Skeletal muscle tissue (tissue), 4 donors: ENCODE data around the gene ADAMTSL2. TPM values are rescaled to one million over a fixed set of nuclear protein-coding genes. Genes with fewer than 3 reads are reported as not detected.

Experiments used
- H3K27ac ChIP-seq: one replicate; pipeline ENCODE4 v1.7.0; 2013; ENCODE audit warnings: mild to moderate bottlenecking, low read depth, low read length, inconsistent platforms
- H3K27me3 ChIP-seq, 3 donors: one replicate each; pipeline ENCODE4 v1.7.0; 2013; ENCODE audit warnings: low read length in 3 of 3; ENCODE audit not compliant: control insufficient read depth in 3 of 3, insufficient read depth in 3 of 3
- H3K36me3 ChIP-seq, 3 donors: one replicate each; pipeline ENCODE4 v1.7.0; 2013; ENCODE audit warnings: low read length in 3 of 3; ENCODE audit not compliant: control insufficient read depth in 3 of 3, insufficient read depth in 3 of 3
- H3K4me1 ChIP-seq, 3 donors: one replicate each; pipeline ENCODE4 v1.7.0; 2013; ENCODE audit warnings: low read length in 3 of 3, mild to moderate bottlenecking in 3 of 3; ENCODE audit not compliant: control insufficient read depth in 3 of 3, insufficient read depth in 3 of 3
- H3K4me3 ChIP-seq, 3 donors: one replicate each; pipeline ENCODE4 v1.7.0; 2013; ENCODE audit warnings: low read length in 3 of 3
- H3K9ac ChIP-seq, 3 donors: one replicate each; pipeline ENCODE4 v1.7.0; 2013; ENCODE audit warnings: low read length in 3 of 3, mild to moderate bottlenecking in 3 of 3, moderate library complexity in 2 of 3, low read depth in 1 of 3
- H3K9me3 ChIP-seq, 3 donors: one replicate each; pipeline ENCODE4 v1.7.0; 2013; ENCODE audit warnings: low read length in 3 of 3; ENCODE audit not compliant: control insufficient read depth in 3 of 3
- total RNA-seq: library from RNA; depleted of rRNA; stranded (reverse); fragments of >200 nt; gene quantifications from one replicate; pipeline ENCODE4 v1.2.3, GENCODE V29; 2014
- donor health status: Osteomylitis.

The ADAMTSL2 gene
- total RNA-seq, 1 donor from 2014 or later: 4.7 TPM

- Histone ChIP-seq H3K27me3 (peaks cover 21 to 47% (median 26%) of the 10 kb centered on the region in 3 donors), H3K4me3 (no peak overlapping the region), H3K27ac (no peak overlapping the region), H3K9ac (no peak overlapping the region), H3K9me3 (no peaks in the 10 kb centered on the region), H3K36me3 (no peaks in the 10 kb centered on the region), H3K4me1 (peaks cover 11 to 21% (median 15%) of the 10 kb centered on the region in 3 donors)
These were observed 22.0 kb upstream of the ADAMTSL2 start for GRCh38 chr9:133512253-133513213.

GRCh38 chr9:133513214-133514100 is 21.0 kb upstream of the ADAMTSL2 start:
- H3K9me3 ChIP-seq: no peaks in the 10 kb centered on the region
- H3K4me1 ChIP-seq: peaks cover 11 to 21% (median 15%) of the 10 kb centered on the region in 3 donors
- H3K36me3 ChIP-seq: no peaks in the 10 kb centered on the region
- H3K27me3 ChIP-seq: peaks cover 13 to 41% (median 17%) of the 10 kb centered on the region in 3 donors
- H3K4me3 ChIP-seq: no peak overlapping the region
- no peak overlapping the region for H3K27ac ChIP-seq
- no peak overlapping the region for H3K9ac ChIP-seq

- H3K9ac ChIP-seq: no peak overlapping the region
- no peaks in the 10 kb centered on the region for H3K36me3 ChIP-seq
- H3K4me3 ChIP-seq: no peak overlapping the region
- H3K9me3 ChIP-seq: no peaks in the 10 kb centered on the region
- H3K27ac ChIP-seq: no peak overlapping the region
- H3K4me1 ChIP-seq: peaks cover 6 to 13% (median 10%) of the 10 kb centered on the region in 3 donors
- peaks cover 8 to 32% (median 12%) of the 10 kb centered on the region in 3 donors for H3K27me3 ChIP-seq
These were observed 19.9 kb upstream of the ADAMTSL2 start for GRCh38 chr9:133514460-133515239.

- H3K4me1 ChIP-seq: peaks cover 3 to 10% (median 8%) of the 10 kb centered on the region in 3 donors
These were observed 19.3 kb upstream of the ADAMTSL2 start for GRCh38 chr9:133515240-133515610.

GRCh38 chr9:133515615-133516255 is 18.8 kb upstream of the ADAMTSL2 start:
- no peak overlapping the region for H3K27ac ChIP-seq
- H3K36me3 ChIP-seq: no peaks in the 10 kb centered on the region
- H3K4me1 ChIP-seq: peaks cover 3 to 10% (median 8%) of the 10 kb centered on the region in 3 donors
- H3K9ac ChIP-seq: no peak overlapping the region
- H3K4me3 ChIP-seq: no peak overlapping the region
- peaks cover 8 to 24% (median 12%) of the 10 kb centered on the region in 3 donors for H3K27me3 ChIP-seq
- H3K9me3 ChIP-seq: no peaks in the 10 kb centered on the region

More at GRCh38 chr9:133515240-133515610, 19.3 kb upstream of the ADAMTSL2 start:
- Histone ChIP-seq H3K27ac (no peak overlapping the region), H3K9ac (no peak overlapping the region), H3K9me3 (no peaks in the 10 kb centered on the region), H3K27me3 (peaks cover 8 to 27% (median 12%) of the 10 kb centered on the region in 3 donors), H3K36me3 (no peaks in the 10 kb centered on the region), H3K4me3 (no peak overlapping the region)

GRCh38 chr9:133516256-133516960 is 18.1 kb upstream of the ADAMTSL2 start:
- Histone ChIP-seq H3K27me3 (peaks cover 4 to 18% (median 12%) of the 10 kb centered on the region in 3 donors), H3K36me3 (no peaks in the 10 kb centered on the region), H3K27ac (no peak overlapping the region), H3K9me3 (no peaks in the 10 kb centered on the region), H3K9ac (no peak overlapping the region), H3K4me3 (no peak overlapping the region), H3K4me1 (peaks cover 3 to 8% (median 8%) of the 10 kb centered on the region in 3 donors)

- no peak overlapping the region for H3K27ac ChIP-seq
- H3K9ac ChIP-seq: no peak overlapping the region
- H3K9me3 ChIP-seq: no peaks in the 10 kb centered on the region
- H3K36me3 ChIP-seq: no peaks in the 10 kb centered on the region
- H3K4me3 ChIP-seq: no peak overlapping the region
- H3K27me3 ChIP-seq: peaks cover 4 to 13% (median 7%) of the 10 kb centered on the region in 3 donors
- H3K4me1 ChIP-seq: peaks cover 3 to 8% (median 5%) of the 10 kb centered on the region in 3 donors
These were observed 17.5 kb upstream of the ADAMTSL2 start for GRCh38 chr9:133516961-133517350.

GRCh38 chr9:133517711-133518110 is 16.8 kb upstream of the ADAMTSL2 start:
- no peak overlapping the region for H3K4me3 ChIP-seq
- no peak overlapping the region for H3K9ac ChIP-seq

More at GRCh38 chr9:133517711-133518110, 16.8 kb upstream of the ADAMTSL2 start:
- H3K9me3 ChIP-seq: no peaks in the 10 kb centered on the region
- peaks cover 0 to 6% (median 4%) of the 10 kb centered on the region in 3 donors for H3K27me3 ChIP-seq
- H3K27ac ChIP-seq: no peak overlapping the region
- peaks cover 3 to 8% (median 5%) of the 10 kb centered on the region in 3 donors for H3K4me1 ChIP-seq
- H3K36me3 ChIP-seq: no peaks in the 10 kb centered on the region
